HG03095 (cell line): ENCODE results near the gene NAGA.

Source experiments
- ATAC-seq: cut with Tn5 transposase; IDR thresholded peaks from one replicate; pipeline ENCODE4 v1.9.1; 2021; ENCODE audit warnings: moderate library complexity; ENCODE audit not compliant: unreplicated experiment

The NAGA gene

GRCh38 chr22:42050641-42051180 is 19.9 kb downstream of the NAGA start:
- no peak for ATAC-seq

GRCh38 chr22:42041784-42042183 is 28.8 kb downstream of the NAGA start:
- ATAC-seq = no peak

GRCh38 chr22:42039271-42039670 is 31.3 kb downstream of the NAGA start:
- no peak for ATAC-seq

GRCh38 chr22:42035256-42035655 is 35.4 kb downstream of the NAGA start:
- no peak for ATAC-seq

- ATAC-seq = no peak
Measured at GRCh38 chr22:42033263-42034181, 37.1 kb downstream of the NAGA start.

GRCh38 chr22:42026705-42027104 is 43.9 kb downstream of the NAGA start:
- no peak for ATAC-seq

- ATAC-seq = no peak
Measured at GRCh38 chr22:42025421-42025820, 45.2 kb downstream of the NAGA start.

GRCh38 chr22:42022162-42022847 is 48.3 kb downstream of the NAGA start:
- ATAC-seq = no peak

GRCh38 chr22:42021571-42021970 is 49.0 kb downstream of the NAGA start:
- ATAC-seq = no peak

- ATAC-seq = no peak
Measured at GRCh38 chr22:42018224-42018623, 52.4 kb downstream of the NAGA start.

- ATAC-seq = no peak
Measured at GRCh38 chr22:42016111-42016510, 54.5 kb downstream of the NAGA start.

- no peak for ATAC-seq
Measured at GRCh38 chr22:42013385-42013784, 57.2 kb downstream of the NAGA start.

GRCh38 chr22:42010778-42011177 is 59.8 kb downstream of the NAGA start:
- no peak for ATAC-seq
